ENCODE data around the gene ELMO3. TPM values are rescaled to one million over a fixed set of nuclear protein-coding genes. Genes with fewer than 3 reads are reported as not detected.

ELMO3 gene
- total RNA-seq (2014; rRNA removed; shearing (Covaris generic)): 1.1 and 1.5 TPM in 2 replicates
- polyA plus RNA-seq (2014; cell fraction: nucleus; rRNA removed): 18.1 and 19.3 TPM in 2 replicates

GRCh38 chr16:67199011-67199807 is at the start of gene ELMO3:
TSS of gene ELMO3 (plus strand) at chr16:67199131. CDS start at chr16:67199327, 196 bp downstream.
- no peak for DNase-seq (ENCODE audit: extremely low read depth, low read depth)

- no peak for DNase-seq (ENCODE audit: extremely low read depth, low read depth)
Observed at GRCh38 chr16:67149276-67150046, 49.5 kb upstream of the ELMO3 start.

GRCh38 chr16:67150047-67150832 is 48.7 kb upstream of the ELMO3 start:
- DNase-seq (ENCODE audit: extremely low read depth, low read depth): no peak

- DNase-seq (ENCODE audit: extremely low read depth, low read depth): no peak
Observed at GRCh38 chr16:67150833-67151396, 48.0 kb upstream of the ELMO3 start, which contains the start of gene B3GNT9. TSS of gene B3GNT9 (minus strand) at chr16:67150998. CDS start at chr16:67150485, 513 bp downstream.

GRCh38 chr16:67151431-67152097 is 47.4 kb upstream of the ELMO3 start:
- DNase-seq (ENCODE audit: extremely low read depth, low read depth): no peak

GRCh38 chr16:67154578-67155294 is 44.2 kb upstream of the ELMO3 start:
- DNase-seq (ENCODE audit: extremely low read depth, low read depth): no peak

- DNase-seq (ENCODE audit: extremely low read depth, low read depth): no peak
Observed at GRCh38 chr16:67155295-67156142, 43.4 kb upstream of the ELMO3 start.

GRCh38 chr16:67156143-67156844 is 42.6 kb upstream of the ELMO3 start:
- DNase-seq (ENCODE audit: extremely low read depth, low read depth): no peak

GRCh38 chr16:67157106-67157748 is 41.7 kb upstream of the ELMO3 start:
- no peak for DNase-seq (ENCODE audit: extremely low read depth, low read depth)

- no peak for DNase-seq (ENCODE audit: extremely low read depth, low read depth)
Observed at GRCh38 chr16:67157892-67158635, 40.9 kb upstream of the ELMO3 start.

- no peak for DNase-seq (ENCODE audit: extremely low read depth, low read depth)
Observed at GRCh38 chr16:67158637-67159600, 40.0 kb upstream of the ELMO3 start.

GRCh38 chr16:67161595-67162058 is 37.3 kb upstream of the ELMO3 start:
- no peak for DNase-seq (ENCODE audit: extremely low read depth, low read depth)

GRCh38 chr16:67162506-67163163 is 36.3 kb upstream of the ELMO3 start:
- no peak for DNase-seq (ENCODE audit: extremely low read depth, low read depth)

GRCh38 chr16:67163164-67163998 is 35.5 kb upstream of the ELMO3 start:
- DNase-seq (ENCODE audit: extremely low read depth, low read depth): no peak
